ENCODE measurements around the gene VAC14.

Gene VAC14

DNA sequence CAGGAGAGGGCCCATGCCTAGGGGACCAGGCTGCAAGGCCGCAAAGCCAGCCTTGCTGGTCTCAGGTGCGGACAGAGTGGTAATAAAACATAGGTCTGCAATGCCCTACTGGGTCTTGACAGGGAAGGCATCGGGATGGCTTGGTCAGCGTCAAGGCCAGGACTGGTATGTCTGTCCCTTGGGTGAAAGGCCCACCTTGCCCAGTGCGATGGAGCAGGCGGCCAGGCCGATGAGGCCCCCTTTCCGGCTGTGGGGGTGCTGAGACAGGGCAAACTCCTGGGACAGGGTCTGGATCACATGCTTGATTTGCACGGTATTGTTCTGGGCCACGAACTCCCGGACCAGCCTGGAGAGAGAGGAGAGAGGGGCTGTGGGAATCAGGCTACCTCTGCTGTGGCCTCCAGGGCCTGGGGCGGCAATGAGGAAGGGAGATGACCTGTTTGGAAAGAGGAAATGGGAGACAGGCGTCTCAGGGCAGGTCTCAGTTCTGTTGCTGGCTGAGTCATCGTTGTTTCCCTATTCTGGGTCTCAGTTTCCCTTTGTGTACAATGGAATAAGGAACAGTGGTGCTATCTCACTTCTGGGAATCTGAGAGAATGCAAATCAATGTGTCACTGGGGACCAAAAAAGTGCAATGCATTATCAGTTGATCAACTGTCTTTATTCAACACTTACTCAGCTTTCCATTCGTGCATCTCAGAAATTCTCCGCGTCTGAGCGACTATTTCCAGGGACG lies 14.8 kb downstream of the VAC14 start:
- WGBS, 2 experiments = 94 to 96% methylated on average over 19 of the region's 19 CpGs
- Histone ChIP-seq H3K4me3 (ENCODE audit: insufficient read depth, low read depth, low read length) (no peak overlapping the region), H3K27ac (ENCODE audit: insufficient read depth, low read depth, low read length, poor library complexity, severe bottlenecking) (no peak overlapping the region), H3K27me3 (ENCODE audit: control insufficient read depth, insufficient read depth, low read length, poor library complexity, severe bottlenecking) (no peaks in the 10 kb centered on the region), H3K4me1 (ENCODE audit: control insufficient read depth, insufficient read depth, low read length) (peaks cover 16% of the 10 kb centered on the region), H3K36me3 (ENCODE audit: control insufficient read depth, insufficient read depth, low read length) (peaks cover 30% of the 10 kb centered on the region), H3K9me3 (ENCODE audit: control insufficient read depth, low read length) (no peaks in the 10 kb centered on the region)

DNA sequence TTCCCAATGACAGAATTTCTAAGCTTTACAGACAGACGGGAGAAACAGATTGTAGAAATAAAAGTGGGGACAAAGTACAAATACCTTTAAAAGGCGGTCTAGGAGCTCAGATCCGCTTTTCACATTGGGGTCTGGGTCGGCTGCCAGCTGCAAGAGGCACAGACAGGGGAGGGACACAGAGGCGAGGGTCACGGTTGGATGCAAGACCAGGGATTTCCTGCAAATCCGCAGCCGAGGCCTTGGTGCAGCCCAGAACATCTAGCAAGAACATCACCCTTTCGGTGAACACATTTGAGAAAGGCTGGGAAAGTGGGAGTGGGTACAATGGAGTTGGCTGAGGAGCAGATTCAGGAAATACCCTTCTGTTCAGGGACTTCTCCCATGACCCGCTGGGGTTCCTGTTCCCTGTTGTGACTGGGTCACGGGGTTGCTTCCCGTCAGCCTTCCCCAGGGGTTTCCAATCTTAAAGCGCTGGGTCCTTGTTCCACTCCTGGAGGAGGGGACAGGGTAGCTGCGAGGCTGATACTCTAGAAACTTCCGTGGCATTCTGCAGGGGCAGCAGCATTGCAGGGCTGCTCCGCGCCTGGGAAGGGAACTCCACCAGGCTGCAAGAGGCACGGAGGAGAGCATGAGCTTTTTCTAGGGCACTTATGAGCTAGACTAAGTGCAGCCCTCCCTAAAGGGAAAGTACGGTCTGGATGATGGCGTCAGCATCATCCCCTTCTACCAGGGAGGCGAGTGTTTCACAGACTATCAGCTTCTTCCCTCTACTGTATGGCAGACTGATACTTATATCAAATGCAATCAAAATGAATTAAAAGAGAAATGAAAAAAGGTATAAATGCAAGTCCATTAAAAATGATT lies 16.0 kb downstream of the VAC14 start:
- Histone ChIP-seq H3K27me3 (ENCODE audit: control insufficient read depth, insufficient read depth, low read length, poor library complexity, severe bottlenecking) (no peaks in the 10 kb centered on the region), H3K9me3 (ENCODE audit: control insufficient read depth, low read length) (no peaks in the 10 kb centered on the region), H3K4me1 (ENCODE audit: control insufficient read depth, insufficient read depth, low read length) (peaks cover 4% of the 10 kb centered on the region), H3K36me3 (ENCODE audit: control insufficient read depth, insufficient read depth, low read length) (peaks cover 41% of the 10 kb centered on the region), H3K27ac (ENCODE audit: insufficient read depth, low read depth, low read length, poor library complexity, severe bottlenecking) (no peak overlapping the region), H3K4me3 (ENCODE audit: insufficient read depth, low read depth, low read length) (no peak overlapping the region)
- 96% methylated on average over 20 to 21 of the region's 21 CpGs for WGBS, 2 experiments

DNA sequence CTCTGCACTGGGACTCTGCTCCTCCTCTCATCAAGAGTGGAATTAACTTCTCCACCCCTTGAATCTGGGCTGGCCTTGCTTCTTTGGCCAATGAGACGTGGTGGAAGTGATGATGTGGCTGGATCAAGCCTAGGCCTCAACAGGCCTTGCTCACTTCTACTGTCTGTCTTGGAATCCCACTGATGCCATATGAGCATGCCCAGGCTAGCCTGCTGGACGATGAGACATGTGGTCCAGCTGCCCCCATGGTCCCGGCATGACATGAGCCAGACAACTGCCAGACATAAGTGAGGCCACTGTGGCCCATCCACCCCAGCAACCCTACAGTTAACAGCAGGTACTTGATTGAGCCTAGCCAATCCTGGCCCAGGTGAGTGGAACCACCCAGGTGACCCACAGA lies 18.7 kb downstream of the VAC14 start:
- no peak overlapping the region for H3K4me3 ChIP-seq (ENCODE audit: insufficient read depth, low read depth, low read length)
- H3K27ac ChIP-seq (ENCODE audit: insufficient read depth, low read depth, low read length, poor library complexity, severe bottlenecking) = no peak overlapping the region
- H3K9me3 ChIP-seq (ENCODE audit: control insufficient read depth, low read length) = no peaks in the 10 kb centered on the region
- peaks cover 41% of the 10 kb centered on the region for H3K36me3 ChIP-seq (ENCODE audit: control insufficient read depth, insufficient read depth, low read length)
- no peaks in the 10 kb centered on the region for H3K4me1 ChIP-seq (ENCODE audit: control insufficient read depth, insufficient read depth, low read length)
- no peaks in the 10 kb centered on the region for H3K27me3 ChIP-seq (ENCODE audit: control insufficient read depth, insufficient read depth, low read length, poor library complexity, severe bottlenecking)
- 95 to 97% methylated on average over 3 of the region's 3 CpGs for WGBS, 2 experiments

DNA sequence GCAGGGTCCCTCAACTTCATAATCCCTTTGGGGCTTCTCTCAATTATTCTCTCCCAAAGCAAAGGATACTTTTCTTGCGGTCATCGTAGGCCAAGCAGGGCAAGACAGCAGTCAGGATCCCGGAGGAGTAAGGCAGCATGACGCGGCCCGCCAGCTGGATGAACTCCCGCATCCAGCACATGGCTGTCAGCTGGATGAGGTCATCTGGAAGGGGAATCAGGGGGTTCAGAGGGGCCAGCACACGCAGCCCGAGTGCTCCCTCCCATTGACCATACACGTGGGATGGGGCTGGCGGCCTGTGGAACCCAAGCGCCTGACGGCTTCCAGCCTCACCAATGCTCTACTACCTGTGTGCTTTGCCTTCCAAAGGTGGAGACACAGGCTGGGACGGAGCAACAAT lies 19.2 kb downstream of the VAC14 start:
- Histone ChIP-seq H3K27me3 (ENCODE audit: control insufficient read depth, insufficient read depth, low read length, poor library complexity, severe bottlenecking) (no peaks in the 10 kb centered on the region), H3K27ac (ENCODE audit: insufficient read depth, low read depth, low read length, poor library complexity, severe bottlenecking) (no peak overlapping the region), H3K4me1 (ENCODE audit: control insufficient read depth, insufficient read depth, low read length) (no peaks in the 10 kb centered on the region), H3K36me3 (ENCODE audit: control insufficient read depth, insufficient read depth, low read length) (peaks cover 41% of the 10 kb centered on the region), H3K9me3 (ENCODE audit: control insufficient read depth, low read length) (no peaks in the 10 kb centered on the region), H3K4me3 (ENCODE audit: insufficient read depth, low read depth, low read length) (no peak overlapping the region)
- WGBS, 2 experiments = 95% methylated on average over 14 of the region's 14 CpGs

DNA sequence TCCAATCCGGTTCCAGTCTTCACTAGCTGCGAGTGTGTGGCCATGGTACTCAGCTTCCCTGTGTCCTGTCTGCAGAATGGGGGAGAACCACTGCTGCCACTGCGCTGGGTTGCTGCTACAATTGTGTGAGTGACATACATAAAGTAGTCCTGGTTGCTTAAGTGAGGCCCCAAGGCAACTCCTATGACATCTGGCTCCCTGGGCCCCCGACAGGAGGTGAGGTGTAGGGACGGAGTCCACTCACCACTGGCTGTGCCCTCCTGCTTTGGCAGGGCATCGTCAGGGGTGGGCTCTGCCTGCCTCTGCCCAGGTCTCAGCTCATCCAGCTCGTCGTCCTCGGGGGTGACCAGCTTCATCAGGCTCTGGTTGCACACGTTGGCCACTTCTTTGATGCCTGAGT lies 20.4 kb downstream of the VAC14 start:
- 95 to 96% methylated on average over 10 of the region's 10 CpGs for WGBS, 2 experiments
- Histone ChIP-seq H3K27me3 (ENCODE audit: control insufficient read depth, insufficient read depth, low read length, poor library complexity, severe bottlenecking) (no peaks in the 10 kb centered on the region), H3K4me1 (ENCODE audit: control insufficient read depth, insufficient read depth, low read length) (no peaks in the 10 kb centered on the region), H3K36me3 (ENCODE audit: control insufficient read depth, insufficient read depth, low read length) (peaks cover 41% of the 10 kb centered on the region), H3K9me3 (ENCODE audit: control insufficient read depth, low read length) (no peaks in the 10 kb centered on the region), H3K4me3 (ENCODE audit: insufficient read depth, low read depth, low read length) (no peak overlapping the region), H3K27ac (ENCODE audit: insufficient read depth, low read depth, low read length, poor library complexity, severe bottlenecking) (no peak overlapping the region)

DNA sequence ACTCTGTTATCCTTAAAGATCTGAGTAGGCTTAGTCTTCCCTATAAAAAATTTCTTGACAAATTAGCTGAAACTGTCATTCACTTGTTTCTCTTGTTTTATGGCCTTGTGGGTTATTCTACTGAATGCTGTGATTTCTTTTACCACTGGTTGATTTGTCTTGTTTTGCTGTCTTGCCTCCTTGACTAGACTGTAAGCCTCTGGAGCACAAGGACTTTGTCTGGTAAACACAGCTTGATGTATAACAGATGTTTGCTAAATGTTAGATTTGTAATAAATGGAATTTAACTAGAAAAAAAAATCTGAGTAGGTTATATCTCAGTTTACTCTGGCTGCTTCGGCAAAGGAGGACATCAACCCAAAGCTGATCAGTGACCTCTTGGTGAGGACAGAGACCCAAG lies 21.6 kb downstream of the VAC14 start:
- H3K27ac ChIP-seq (ENCODE audit: insufficient read depth, low read depth, low read length, poor library complexity, severe bottlenecking) = no peak overlapping the region
- H3K4me3 ChIP-seq (ENCODE audit: insufficient read depth, low read depth, low read length) = no peak overlapping the region
- H3K36me3 ChIP-seq (ENCODE audit: control insufficient read depth, insufficient read depth, low read length) = peaks cover 37% of the 10 kb centered on the region
- no peaks in the 10 kb centered on the region for H3K27me3 ChIP-seq (ENCODE audit: control insufficient read depth, insufficient read depth, low read length, poor library complexity, severe bottlenecking)
- no peaks in the 10 kb centered on the region for H3K9me3 ChIP-seq (ENCODE audit: control insufficient read depth, low read length)
- no peaks in the 10 kb centered on the region for H3K4me1 ChIP-seq (ENCODE audit: control insufficient read depth, insufficient read depth, low read length)
- WGBS, 2 experiments = 93 to 94% methylated on average over 1 of the region's 1 CpG

DNA sequence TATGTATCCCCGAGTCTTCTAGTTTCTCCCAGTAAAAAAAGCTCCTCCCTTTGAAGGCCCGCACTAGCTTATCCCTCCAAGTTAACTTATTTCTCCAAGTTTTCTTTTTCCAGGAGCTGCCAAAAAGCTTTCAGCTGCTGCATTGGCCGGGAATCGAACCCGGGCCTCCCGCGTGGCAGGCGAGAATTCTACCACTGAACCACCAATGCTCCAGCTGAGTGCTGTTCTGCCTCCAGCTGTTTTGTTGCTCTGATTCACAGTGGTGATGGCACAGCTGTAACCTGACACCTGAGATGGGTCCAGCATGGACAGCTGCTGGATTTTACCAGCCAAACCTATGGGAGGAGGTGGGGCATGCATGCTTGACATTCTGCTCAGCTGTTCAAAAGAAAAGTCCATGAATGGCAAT lies 22.1 kb downstream of the VAC14 start:
- WGBS, 2 experiments = 71 to 75% methylated on average over 8 of the region's 8 CpGs
- H3K4me1 ChIP-seq (ENCODE audit: control insufficient read depth, insufficient read depth, low read length) = no peaks in the 10 kb centered on the region
- H3K4me3 ChIP-seq (ENCODE audit: insufficient read depth, low read depth, low read length) = no peak overlapping the region
- H3K27me3 ChIP-seq (ENCODE audit: control insufficient read depth, insufficient read depth, low read length, poor library complexity, severe bottlenecking) = no peaks in the 10 kb centered on the region
- H3K27ac ChIP-seq (ENCODE audit: insufficient read depth, low read depth, low read length, poor library complexity, severe bottlenecking) = no peak overlapping the region
- peaks cover 34% of the 10 kb centered on the region for H3K36me3 ChIP-seq (ENCODE audit: control insufficient read depth, insufficient read depth, low read length)
- H3K9me3 ChIP-seq (ENCODE audit: control insufficient read depth, low read length) = no peaks in the 10 kb centered on the region

DNA sequence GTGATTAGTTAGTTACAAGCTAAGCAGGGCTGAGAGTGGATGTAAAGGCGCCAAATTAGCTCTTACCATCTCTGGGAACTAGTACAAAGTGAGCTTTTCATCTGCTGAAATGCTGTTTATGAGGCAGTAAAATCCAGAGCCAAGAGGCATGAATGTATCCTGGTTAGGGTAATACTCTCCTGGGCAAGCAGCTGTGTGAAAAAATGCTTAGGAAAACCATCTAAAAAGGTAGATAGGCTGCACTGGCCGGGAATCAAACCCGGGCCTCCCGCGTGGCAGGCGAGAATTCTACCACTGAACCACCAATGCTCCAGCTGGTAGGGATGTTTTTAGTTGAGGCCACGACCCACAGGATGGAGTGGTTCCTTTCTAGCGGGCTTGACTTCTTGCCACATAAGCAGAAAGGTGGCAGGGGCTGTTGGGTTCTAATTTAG lies 23.0 kb downstream of the VAC14 start:
- WGBS, 2 experiments = 93 to 95% methylated on average over 8 of the region's 8 CpGs
- H3K36me3 ChIP-seq (ENCODE audit: control insufficient read depth, insufficient read depth, low read length) = peaks cover 29% of the 10 kb centered on the region
- no peaks in the 10 kb centered on the region for H3K27me3 ChIP-seq (ENCODE audit: control insufficient read depth, insufficient read depth, low read length, poor library complexity, severe bottlenecking)
- no peaks in the 10 kb centered on the region for H3K4me1 ChIP-seq (ENCODE audit: control insufficient read depth, insufficient read depth, low read length)
- H3K27ac ChIP-seq (ENCODE audit: insufficient read depth, low read depth, low read length, poor library complexity, severe bottlenecking) = no peak overlapping the region
- H3K4me3 ChIP-seq (ENCODE audit: insufficient read depth, low read depth, low read length) = no peak overlapping the region
- H3K9me3 ChIP-seq (ENCODE audit: control insufficient read depth, low read length) = no peaks in the 10 kb centered on the region

DNA sequence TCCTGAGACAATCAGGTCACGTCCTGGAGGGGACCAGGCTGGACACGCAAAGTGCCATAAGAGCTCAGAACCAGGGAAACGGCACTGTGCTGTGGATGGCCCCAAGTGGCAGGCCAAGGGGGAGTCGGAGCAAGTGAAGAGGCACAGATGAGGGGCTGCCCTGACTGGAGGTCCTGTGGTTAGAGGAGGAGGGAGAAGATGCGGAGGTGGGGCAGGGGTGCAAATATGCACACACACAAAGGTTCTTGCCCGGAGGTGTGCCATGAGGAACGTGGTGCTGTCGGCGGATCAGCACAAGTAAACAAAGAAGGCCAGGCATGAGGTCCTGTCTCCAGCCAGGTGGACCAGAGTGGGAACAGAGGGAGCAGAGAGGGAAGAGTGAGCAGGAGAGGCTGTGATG lies 23.5 kb downstream of the VAC14 start:
- H3K27ac ChIP-seq (ENCODE audit: insufficient read depth, low read depth, low read length, poor library complexity, severe bottlenecking) = no peak overlapping the region
- H3K36me3 ChIP-seq (ENCODE audit: control insufficient read depth, insufficient read depth, low read length) = peaks cover 24% of the 10 kb centered on the region
- no peak overlapping the region for H3K4me3 ChIP-seq (ENCODE audit: insufficient read depth, low read depth, low read length)
- H3K9me3 ChIP-seq (ENCODE audit: control insufficient read depth, low read length) = no peaks in the 10 kb centered on the region
- no peaks in the 10 kb centered on the region for H3K27me3 ChIP-seq (ENCODE audit: control insufficient read depth, insufficient read depth, low read length, poor library complexity, severe bottlenecking)
- no peaks in the 10 kb centered on the region for H3K4me1 ChIP-seq (ENCODE audit: control insufficient read depth, insufficient read depth, low read length)
- WGBS, 2 experiments = 96% methylated on average over 9 of the region's 9 CpGs

DNA sequence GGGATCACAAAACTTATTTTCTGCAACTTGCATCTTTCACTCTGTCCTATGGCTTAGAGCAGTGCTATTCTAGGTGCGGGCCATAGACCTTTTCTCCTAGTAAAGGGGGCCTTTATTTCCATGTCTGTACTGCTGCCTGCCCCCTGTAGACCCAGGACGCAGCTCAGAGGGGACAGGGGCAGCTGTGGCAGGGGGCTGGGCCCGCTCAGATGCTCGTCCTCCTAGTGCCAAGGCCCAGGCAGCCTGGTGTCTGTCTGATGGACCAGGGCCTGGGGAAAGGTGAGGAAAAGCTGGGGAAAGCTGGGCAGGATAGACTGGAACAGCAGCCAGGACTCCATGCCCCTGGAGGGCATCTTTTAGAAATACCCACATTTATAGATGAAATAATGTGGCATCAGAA lies 25.6 kb downstream of the VAC14 start:
- WGBS, 2 experiments = 87 to 89% methylated on average over 4 of the region's 4 CpGs
- H3K4me3 ChIP-seq (ENCODE audit: insufficient read depth, low read depth, low read length) = no peak overlapping the region
- peaks cover 3% of the 10 kb centered on the region for H3K36me3 ChIP-seq (ENCODE audit: control insufficient read depth, insufficient read depth, low read length)
- H3K9me3 ChIP-seq (ENCODE audit: control insufficient read depth, low read length) = no peaks in the 10 kb centered on the region
- H3K4me1 ChIP-seq (ENCODE audit: control insufficient read depth, insufficient read depth, low read length) = no peaks in the 10 kb centered on the region
- H3K27ac ChIP-seq (ENCODE audit: insufficient read depth, low read depth, low read length, poor library complexity, severe bottlenecking) = no peak overlapping the region
- no peaks in the 10 kb centered on the region for H3K27me3 ChIP-seq (ENCODE audit: control insufficient read depth, insufficient read depth, low read length, poor library complexity, severe bottlenecking)

Data from ectodermal cell (in vitro differentiated cells).